Mesothelial cell of epicardium (in vitro differentiated cells): Measurements from ENCODE around the gene COL12A1. TPM values are rescaled to one million over a fixed set of nuclear protein-coding genes. Genes with fewer than 3 reads are reported as not detected.

Experiments used
- DNase-seq, 2 experiments: peaks; one replicate each; pipeline ENCODE4 v3.0.0; 2021; ENCODE audit warnings: low spot score in 2 of 2; ENCODE audit not compliant: unreplicated experiment in 2 of 2
- H3K27ac Mint-ChIP-seq: 2 replicates; pipeline ENCODE4 v1.8.0; 2021; ENCODE audit warnings: mixed read lengths
- H3K27me3 Mint-ChIP-seq: 2 replicates; pipeline ENCODE4 v1.8.0; 2021; ENCODE audit warnings: low read depth, mixed read lengths
- H3K36me3 Mint-ChIP-seq: 2 replicates; pipeline ENCODE4 v1.8.0; 2021; ENCODE audit warnings: mixed read lengths
- H3K4me1 Mint-ChIP-seq: 2 replicates; pipeline ENCODE4 v1.8.0; 2021; ENCODE audit warnings: mixed read lengths
- H3K4me3 Mint-ChIP-seq: 2 replicates; pipeline ENCODE4 v1.8.0; 2021; ENCODE audit warnings: mild to moderate bottlenecking, moderate library complexity, mixed read lengths
- H3K9me3 Mint-ChIP-seq: 2 replicates; pipeline ENCODE4 v1.8.0; 2021; ENCODE audit warnings: mixed read lengths
- CTCF ChIP-seq: fragments of 200-600 bp; sonication (generic); IDR thresholded peaks from one replicate; pipeline ENCODE4 v1.5.0; 2021; ENCODE audit warnings: antibody characterized with exemption; ENCODE audit not compliant: unreplicated experiment
- total RNA-seq: library from RNA; stranded (reverse); gene quantifications from 3 replicates; pipeline ENCODE4 v1.2.1, GENCODE V29; 2021

COL12A1 gene
- total RNA-seq, 1 donor from 2014 or later, result 10.5 TPM

DNA sequence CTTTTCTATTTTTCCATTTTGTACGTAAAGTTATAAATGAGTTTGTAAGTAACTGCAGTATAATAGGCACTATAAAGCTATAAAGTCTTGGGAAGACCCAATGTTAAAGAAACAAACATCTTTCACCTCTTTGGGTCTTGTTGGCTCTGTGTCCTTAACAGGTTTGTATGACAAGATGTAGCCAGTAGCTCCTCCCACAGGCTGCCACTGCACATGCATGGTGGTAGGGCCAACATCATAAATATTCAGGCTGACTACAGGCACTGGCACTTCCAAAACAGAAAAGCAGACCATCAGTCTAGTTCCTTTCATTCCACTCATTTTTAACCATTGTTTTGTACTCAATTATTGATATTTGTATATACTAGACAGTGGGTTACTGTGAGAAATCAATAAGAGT lies 59.9 kb downstream of the COL12A1 start:
- no peaks in the 10 kb centered on the region for H3K36me3 Mint-ChIP-seq
- no peak overlapping the region for H3K27ac Mint-ChIP-seq
- H3K27me3 Mint-ChIP-seq, result no peaks in the 10 kb centered on the region
- H3K9me3 Mint-ChIP-seq, result no peaks in the 10 kb centered on the region
- no peak for TF ChIP-seq CTCF
- no peak for DNase-seq
- peaks cover 2% of the 10 kb centered on the region for H3K4me1 Mint-ChIP-seq
- H3K4me3 Mint-ChIP-seq, result no peak overlapping the region

DNA sequence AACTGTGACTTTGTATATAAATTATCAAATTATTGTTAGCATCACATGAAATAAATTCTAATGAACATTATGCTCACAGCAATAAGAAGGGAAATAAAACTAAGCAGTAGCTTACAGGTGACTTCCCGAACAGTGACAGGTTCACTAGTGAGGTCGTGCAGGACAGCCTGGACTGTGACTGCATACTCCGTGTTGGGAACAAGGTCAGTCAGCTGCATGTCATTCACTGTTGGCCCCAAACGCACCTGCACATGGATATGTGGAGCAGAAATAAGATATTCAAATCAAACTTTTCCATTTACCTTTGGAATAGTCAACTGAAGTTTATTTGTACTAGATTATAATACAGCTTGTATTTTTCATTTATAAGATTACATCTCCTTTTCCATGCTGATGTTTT lies 60.6 kb downstream of the COL12A1 start:
- no peak for DNase-seq
- H3K27me3 Mint-ChIP-seq, result no peaks in the 10 kb centered on the region
- no peak overlapping the region for H3K4me3 Mint-ChIP-seq
- H3K9me3 Mint-ChIP-seq, result no peaks in the 10 kb centered on the region
- H3K27ac Mint-ChIP-seq, result no peak overlapping the region
- peaks cover 2% of the 10 kb centered on the region for H3K4me1 Mint-ChIP-seq
- no peaks in the 10 kb centered on the region for H3K36me3 Mint-ChIP-seq
- no peak for TF ChIP-seq CTCF

DNA sequence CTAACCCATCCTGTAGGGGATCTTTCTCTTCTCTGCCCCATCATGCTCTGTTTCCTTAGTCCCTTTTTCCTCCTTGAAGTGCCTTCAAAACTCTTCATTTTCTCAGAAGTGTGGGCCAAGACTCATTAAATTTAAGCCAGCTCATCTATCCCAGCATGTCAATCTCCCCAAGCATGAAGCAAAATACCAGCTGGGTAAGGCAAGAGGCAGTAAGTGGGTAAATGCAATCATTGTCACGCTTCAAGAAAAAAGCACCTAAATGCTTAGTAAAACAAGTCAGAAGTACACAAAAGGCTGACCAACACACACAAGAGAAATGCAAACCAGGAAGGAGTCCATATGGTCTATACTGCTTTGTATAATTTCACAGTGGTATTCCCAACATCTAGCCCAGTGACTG lies 61.5 kb downstream of the COL12A1 start:
- H3K36me3 Mint-ChIP-seq, result no peaks in the 10 kb centered on the region
- H3K27ac Mint-ChIP-seq, result no peak overlapping the region
- TF ChIP-seq CTCF, result no peak
- H3K4me3 Mint-ChIP-seq, result no peak overlapping the region
- no peaks in the 10 kb centered on the region for H3K4me1 Mint-ChIP-seq
- no peaks in the 10 kb centered on the region for H3K27me3 Mint-ChIP-seq
- DNase-seq, result no peak
- no peaks in the 10 kb centered on the region for H3K9me3 Mint-ChIP-seq

GRCh38 chr6:75143191-75143590 lies 62.7 kb downstream of the COL12A1 start:
- Mint-ChIP-seq H3K36me3 (no peaks in the 10 kb centered on the region), H3K4me3 (no peak overlapping the region), H3K27ac (no peak overlapping the region), H3K9me3 (no peaks in the 10 kb centered on the region), H3K27me3 (no peaks in the 10 kb centered on the region), H3K4me1 (no peaks in the 10 kb centered on the region)
- no peak for TF ChIP-seq CTCF
- DNase-seq, result no peak

GRCh38 chr6:75142721-75143120 lies 63.1 kb downstream of the COL12A1 start:
- no peak overlapping the region for H3K4me3 Mint-ChIP-seq
- no peaks in the 10 kb centered on the region for H3K4me1 Mint-ChIP-seq
- no peak overlapping the region for H3K27ac Mint-ChIP-seq
- H3K9me3 Mint-ChIP-seq, result no peaks in the 10 kb centered on the region
- TF ChIP-seq CTCF, result no peak
- H3K27me3 Mint-ChIP-seq, result no peaks in the 10 kb centered on the region
- DNase-seq, result no peak
- H3K36me3 Mint-ChIP-seq, result no peaks in the 10 kb centered on the region

DNA sequence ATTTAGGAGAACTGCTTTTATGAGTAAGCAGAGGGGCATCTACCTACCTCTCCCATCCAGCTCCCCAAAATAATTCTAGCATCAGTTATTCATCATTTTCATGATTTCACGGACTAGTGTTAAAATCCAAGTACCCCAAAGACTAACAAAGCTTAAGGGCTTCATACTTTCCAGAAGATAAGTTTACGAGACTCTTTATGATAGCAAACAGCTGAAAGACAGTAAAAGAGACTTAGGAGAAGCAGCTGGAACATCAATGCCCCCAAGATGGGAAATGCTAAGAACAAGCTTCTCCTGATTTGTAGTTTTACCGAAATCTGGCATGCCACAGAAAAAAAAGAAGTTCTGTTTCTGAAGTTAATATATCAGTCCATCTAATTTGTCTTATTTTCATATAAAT lies 70.0 kb downstream of the COL12A1 start:
- DNase-seq, result no peak
- peaks cover 1% of the 10 kb centered on the region for H3K36me3 Mint-ChIP-seq
- H3K4me3 Mint-ChIP-seq, result no peak overlapping the region
- H3K4me1 Mint-ChIP-seq, result peaks cover 3% of the 10 kb centered on the region
- no peak overlapping the region for H3K27ac Mint-ChIP-seq
- H3K9me3 Mint-ChIP-seq, result no peaks in the 10 kb centered on the region
- no peak for TF ChIP-seq CTCF
- no peaks in the 10 kb centered on the region for H3K27me3 Mint-ChIP-seq
